Stimulated activated CD4-positive, alpha-beta T cell treated with anti-CD3 and anti-CD28 coated beads, TNF-alpha, amount 100 ng/mL, for 1 hour (primary cell): ENCODE data around the gene SLC38A9.

Experiments used
- DNase-seq, 3 donors: peaks; one replicate each; pipeline ENCODE4 v3.0.0-alpha.2; 2020; ENCODE audit warnings: low read depth in 3 of 3, low spot score in 1 of 3

The SLC38A9 gene

DNA sequence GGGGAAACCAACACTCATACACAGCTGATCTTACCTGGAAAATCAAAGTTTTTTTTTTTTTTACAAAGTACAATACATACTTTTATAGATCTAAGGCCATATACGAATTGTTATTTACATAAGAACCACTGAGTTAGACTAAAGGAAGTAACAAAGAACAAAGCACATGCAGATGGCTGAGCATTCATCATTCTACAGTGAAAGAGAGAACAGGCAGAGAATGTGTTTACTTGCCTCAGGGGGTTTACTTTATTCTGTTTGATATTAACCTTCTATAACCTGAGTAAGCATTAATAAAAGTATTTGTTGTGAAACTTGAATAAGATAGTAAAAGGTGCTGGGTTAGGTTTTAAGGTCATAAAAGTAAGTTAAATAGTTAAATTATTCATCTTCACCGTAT is 54.7 kb downstream of the SLC38A9 start:
- DNase-seq: no peak

- no peak for DNase-seq
These were observed 61.7 kb downstream of the SLC38A9 start for GRCh38 chr5:55650386-55650785.

DNA sequence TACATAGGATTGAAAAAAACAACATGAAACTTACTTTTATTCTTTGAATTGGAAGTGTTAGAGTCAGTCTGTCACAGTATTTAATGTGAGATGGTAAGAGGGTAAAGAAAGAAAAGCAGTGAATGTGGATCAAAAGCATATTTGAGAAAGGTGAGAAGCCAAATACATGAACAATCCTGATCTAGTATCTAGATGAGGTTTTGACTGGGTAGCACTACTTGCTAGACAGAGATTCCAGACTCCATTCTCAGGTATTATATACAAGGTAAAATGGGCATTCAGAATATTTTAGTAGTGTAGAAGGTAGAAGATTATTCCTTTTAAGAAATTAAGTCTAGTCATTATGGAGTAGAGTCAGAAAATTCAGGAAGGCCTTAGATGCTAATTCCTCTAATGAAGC is 62.2 kb downstream of the SLC38A9 start:
- DNase-seq: no peak

GRCh38 chr5:55645304-55645703 is 66.8 kb downstream of the SLC38A9 start:
- no peak for DNase-seq

GRCh38 chr5:55638455-55638854 is 73.7 kb downstream of the SLC38A9 start:
- DNase-seq: no peak

DNA sequence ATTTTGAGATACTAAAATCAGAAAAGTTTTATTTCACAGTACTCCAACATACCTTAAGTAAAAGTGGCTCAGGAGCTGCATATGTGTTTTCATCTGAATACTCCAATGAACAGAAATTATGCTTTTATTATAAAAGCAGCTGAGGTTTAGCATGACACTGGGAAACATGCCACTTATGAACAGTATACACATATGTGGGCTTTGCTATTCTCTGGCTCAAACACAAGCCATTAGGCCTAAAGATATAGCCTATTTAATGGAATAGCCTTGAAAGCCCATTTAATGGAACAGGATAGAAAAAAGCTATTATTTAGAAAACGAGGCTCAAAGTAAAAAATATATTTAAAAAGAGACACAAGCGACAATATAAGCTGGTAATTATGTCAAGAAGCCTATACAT is 74.1 kb downstream of the SLC38A9 start:
- no peak for DNase-seq

DNA sequence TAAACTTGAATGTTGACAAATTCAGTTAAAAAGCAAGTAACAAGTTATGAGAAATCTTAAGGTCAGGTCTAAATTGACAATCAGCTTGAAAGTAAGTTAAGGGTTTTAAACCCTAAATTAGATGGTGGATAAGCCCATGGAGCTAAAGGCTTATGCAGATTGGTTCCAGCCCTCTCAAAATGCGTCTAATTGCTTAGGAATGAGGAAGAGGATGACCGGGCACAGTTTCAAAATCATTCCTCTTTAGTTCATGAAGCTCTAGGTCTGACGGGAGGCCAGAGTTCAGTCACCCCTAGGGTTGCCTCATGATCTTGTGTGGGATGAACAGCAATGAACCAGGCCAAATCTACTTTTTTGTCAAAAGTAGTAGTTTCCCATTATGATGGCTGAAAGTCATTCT is 75.4 kb downstream of the SLC38A9 start:
- no peak for DNase-seq

- DNase-seq: no peak
These were observed 75.9 kb downstream of the SLC38A9 start for GRCh38 chr5:55636177-55636576.

GRCh38 chr5:55634866-55635265 is 77.3 kb downstream of the SLC38A9 start:
- no peak for DNase-seq

- DNase-seq: no peak
These were observed 77.8 kb downstream of the SLC38A9 start for GRCh38 chr5:55634209-55634805.

DNA sequence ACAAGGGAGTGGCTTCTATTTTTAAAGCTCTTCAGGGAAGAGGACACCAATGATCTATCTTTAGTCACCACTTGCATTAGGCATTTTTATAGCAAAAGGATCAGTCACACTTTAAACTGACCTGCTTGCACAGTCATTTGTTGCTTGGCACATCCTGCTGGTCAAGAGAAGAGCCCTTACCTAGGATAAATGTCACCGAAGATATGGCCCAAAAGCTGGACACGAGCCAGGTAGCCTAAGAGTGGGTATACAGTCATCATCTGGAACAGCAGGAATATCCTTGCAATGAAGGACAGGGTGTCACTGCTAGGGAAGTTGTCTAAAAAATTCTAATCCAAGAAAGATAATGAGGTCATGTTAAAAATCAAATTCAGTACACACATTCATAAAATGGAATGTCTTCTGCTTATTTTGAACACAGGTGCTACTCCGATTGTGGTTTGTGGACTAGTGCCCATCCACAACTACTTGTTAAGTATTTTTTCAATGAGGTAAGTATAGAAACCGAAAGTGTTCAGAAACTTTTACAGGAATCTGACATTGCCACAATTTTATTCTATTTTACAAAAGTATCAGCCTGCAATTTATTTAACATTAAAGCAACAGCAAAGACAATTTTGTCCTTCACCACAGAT is 78.4 kb downstream of the SLC38A9 start:
- no peak for DNase-seq

DNA sequence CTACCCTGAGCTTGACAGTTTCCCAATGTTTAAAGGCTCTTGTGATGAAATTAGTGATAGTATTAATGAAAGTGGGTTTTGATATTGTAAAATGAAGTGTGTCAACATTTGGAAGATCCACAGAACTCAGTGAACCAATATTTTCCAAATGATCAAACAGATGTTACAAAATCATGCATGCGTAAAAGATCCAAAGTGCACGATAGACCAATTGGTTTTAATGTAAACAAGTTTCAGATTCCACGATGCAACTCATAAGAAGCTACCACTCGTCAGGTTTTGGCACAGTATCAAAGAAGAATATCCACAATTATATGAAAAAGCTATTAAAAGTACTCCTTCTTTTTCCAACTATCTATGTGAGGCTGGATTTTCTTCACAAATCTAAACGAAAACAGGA is 82.3 kb downstream of the SLC38A9 start:
- no peak for DNase-seq

GRCh38 chr5:55626790-55627189 is 85.3 kb downstream of the SLC38A9 start:
- no peak for DNase-seq

GRCh38 chr5:55625913-55626312 is 86.2 kb downstream of the SLC38A9 start:
- DNase-seq: no peak

GRCh38 chr5:55625589-55625909 is 86.6 kb downstream of the SLC38A9 start:
- DNase-seq: no peak

GRCh38 chr5:55624841-55625588 is 87.1 kb downstream of the SLC38A9 start:
- DNase-seq: no peak

DNA sequence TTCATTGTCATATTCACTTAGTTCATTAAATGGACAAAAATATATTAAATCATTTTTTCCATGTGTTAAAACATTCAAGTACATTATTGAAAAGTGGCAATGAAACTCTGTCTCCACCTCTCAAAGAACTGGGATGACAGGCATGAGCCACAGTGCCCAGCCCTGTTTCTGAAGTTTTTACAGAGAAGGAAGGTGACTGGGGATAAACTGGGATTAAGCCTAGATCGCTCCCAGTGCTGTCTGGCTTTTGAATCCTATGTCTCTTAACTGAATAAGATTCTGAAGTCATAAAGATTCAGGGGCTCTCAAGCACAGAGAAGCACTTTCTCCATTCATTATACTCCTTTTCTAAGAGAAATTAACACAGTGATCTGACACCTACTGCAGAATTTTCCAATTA is 88.3 kb downstream of the SLC38A9 start:
- DNase-seq: no peak

- no peak for DNase-seq
These were observed 89.7 kb downstream of the SLC38A9 start for GRCh38 chr5:55622460-55622859.

GRCh38 chr5:55621229-55621628 is 90.9 kb downstream of the SLC38A9 start:
- no peak for DNase-seq

- no peak for DNase-seq
These were observed 91.4 kb downstream of the SLC38A9 start for GRCh38 chr5:55620766-55621160.

DNA sequence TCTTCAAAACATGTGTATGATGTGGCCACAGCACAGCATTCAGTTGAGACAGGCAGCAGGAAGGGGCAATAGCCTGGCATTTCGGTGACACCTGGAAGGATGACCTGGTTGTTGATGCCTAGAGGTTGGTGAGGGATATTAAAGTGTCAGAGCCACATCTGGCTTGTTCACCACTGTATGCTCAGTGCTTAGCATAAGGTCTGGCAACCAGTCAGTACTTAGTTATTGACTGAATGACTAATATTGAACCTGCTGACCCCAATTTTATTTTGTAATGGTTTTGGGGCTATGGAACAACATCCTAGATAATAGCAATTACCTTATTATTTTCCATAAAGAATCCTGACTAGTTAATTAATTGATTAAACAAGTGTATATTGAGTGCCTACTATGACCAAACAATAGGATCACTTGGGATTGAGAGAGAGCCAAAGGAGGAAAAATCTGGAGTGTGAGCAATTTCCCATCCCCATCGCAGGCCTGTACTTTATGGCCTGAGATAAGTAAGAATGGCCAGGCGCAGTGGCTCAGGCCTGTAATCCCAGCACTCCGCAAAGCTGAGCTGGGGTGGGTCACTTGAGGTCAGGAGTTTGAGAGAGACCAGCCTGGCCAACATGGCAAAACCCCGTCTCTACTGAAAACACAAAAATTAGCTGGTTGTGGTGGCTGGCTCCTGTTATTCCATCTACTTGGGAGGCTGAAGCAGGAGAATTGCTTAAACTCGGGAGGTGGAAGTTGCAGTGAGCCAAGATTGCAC is 91.9 kb downstream of the SLC38A9 start:
- no peak for DNase-seq

GRCh38 chr5:55618318-55618717 is 93.8 kb downstream of the SLC38A9 start:
- no peak for DNase-seq
